IgD-negative memory B cell (primary cell): ENCODE data around the gene PPP4R3A. TPM values are rescaled to one million over a fixed set of nuclear protein-coding genes. Genes with fewer than 3 reads are reported as not detected.
"Not testable (repeated sequence)": the region's sequence is repeated elsewhere in the genome, so short reads cannot be mapped to it uniquely, and the experiment has no call there.

Source experiments
- H3K27ac Mint-ChIP-seq, 3 donors: one replicate each; pipeline ENCODE4 v1.8.0; 2020 to 2022; ENCODE audit warnings: mild to moderate bottlenecking in 3 of 3, mixed read lengths in 3 of 3, moderate library complexity in 1 of 3
- H3K27me3 Mint-ChIP-seq: one replicate; pipeline ENCODE4 v1.8.0; 2021; ENCODE audit warnings: mixed read lengths
- H3K36me3 Mint-ChIP-seq: one replicate; pipeline ENCODE4 v1.8.0; 2020; ENCODE audit warnings: mild to moderate bottlenecking, mixed read lengths
- H3K4me1 Mint-ChIP-seq, 3 donors: one replicate each; pipeline ENCODE4 v1.8.0; 2020 to 2022; ENCODE audit warnings: mixed read lengths in 3 of 3, mild to moderate bottlenecking in 1 of 3
- H3K4me3 Mint-ChIP-seq, 4 donors: one replicate each; pipeline ENCODE4 v1.8.0; 2020 to 2022; ENCODE audit warnings: mild to moderate bottlenecking in 4 of 4, mixed read lengths in 4 of 4, moderate library complexity in 3 of 4
- H3K9me3 Mint-ChIP-seq, 3 donors: one replicate each; pipeline ENCODE4 v1.8.0; 2020 to 2021; ENCODE audit warnings: mixed read lengths in 3 of 3, mild to moderate bottlenecking in 1 of 3
- polyA plus RNA-seq: library from polyadenylated mRNA; unstranded; fragments of 300-500 nt; fragmentation: Illumina TruSeq; gene quantifications from one replicate; pipeline ENCODE4 v1.2.3, GENCODE V29; 2021

Gene PPP4R3A
- polyA plus RNA-seq = 127 TPM

GRCh38 chr14:91510171-91511042 is at the start of gene PPP4R3A:
TSS of gene PPP4R3A (minus strand) at chr14:91510310. CDS start at chr14:91509647, 663 bp downstream.
- peaks cover 4% of the 10 kb centered on the region for H3K36me3 Mint-ChIP-seq
- peak within 1 kb of the TSS; percentile 99 to 100 (median 100) for H3K4me3 Mint-ChIP-seq
- no peaks in the 10 kb centered on the region for H3K27me3 Mint-ChIP-seq
- H3K27ac Mint-ChIP-seq = peak within 1 kb of the TSS; percentile 99 to 100 (median 100)
- no peaks in the 10 kb centered on the region for H3K9me3 Mint-ChIP-seq
- peaks cover 19 to 43% (median 22%) of the 10 kb centered on the region in 3 donors for H3K4me1 Mint-ChIP-seq

GRCh38 chr14:91555531-91555930 is 45.4 kb upstream of the PPP4R3A start:
- H3K27ac Mint-ChIP-seq = no peak overlapping the region
- peaks cover 0 to 1% (median 0%) of the 10 kb centered on the region in 3 donors for H3K4me1 Mint-ChIP-seq
- peaks cover 12% of the 10 kb centered on the region for H3K27me3 Mint-ChIP-seq
- no peak overlapping the region for H3K4me3 Mint-ChIP-seq
- H3K36me3 Mint-ChIP-seq = peaks cover 1% of the 10 kb centered on the region
- H3K9me3 Mint-ChIP-seq = peaks cover 0 to 6% (median 2%) of the 10 kb centered on the region in 3 donors

- no peak overlapping the region for H3K27ac Mint-ChIP-seq
- H3K27me3 Mint-ChIP-seq = peaks cover 11% of the 10 kb centered on the region
- peaks cover 0 to 1% (median 0%) of the 10 kb centered on the region in 3 donors for H3K4me1 Mint-ChIP-seq
- H3K4me3 Mint-ChIP-seq = no peak overlapping the region
- peaks cover 0 to 6% (median 2%) of the 10 kb centered on the region in 3 donors for H3K9me3 Mint-ChIP-seq
- H3K36me3 Mint-ChIP-seq = peaks cover 1% of the 10 kb centered on the region
Measured at GRCh38 chr14:91554535-91555332, 44.6 kb upstream of the PPP4R3A start.

- Mint-ChIP-seq H3K27me3 (peaks cover 10% of the 10 kb centered on the region), H3K9me3 (no peaks in the 10 kb centered on the region), H3K27ac (no peak overlapping the region), H3K4me1 (no peaks in the 10 kb centered on the region), H3K36me3 (peaks cover 1% of the 10 kb centered on the region), H3K4me3 (no peak overlapping the region)
Measured at GRCh38 chr14:91548108-91548507, 38.0 kb upstream of the PPP4R3A start.

GRCh38 chr14:91545946-91546716 is 36.0 kb upstream of the PPP4R3A start:
- Mint-ChIP-seq H3K27ac (no peak overlapping the region), H3K4me1 (no peaks in the 10 kb centered on the region), H3K9me3 (peaks cover 0 to 15% (median 13%) of the 10 kb centered on the region in 3 donors), H3K27me3 (peaks cover 3% of the 10 kb centered on the region), H3K4me3 (no peak overlapping the region), H3K36me3 (peaks cover 7% of the 10 kb centered on the region)

DNA sequence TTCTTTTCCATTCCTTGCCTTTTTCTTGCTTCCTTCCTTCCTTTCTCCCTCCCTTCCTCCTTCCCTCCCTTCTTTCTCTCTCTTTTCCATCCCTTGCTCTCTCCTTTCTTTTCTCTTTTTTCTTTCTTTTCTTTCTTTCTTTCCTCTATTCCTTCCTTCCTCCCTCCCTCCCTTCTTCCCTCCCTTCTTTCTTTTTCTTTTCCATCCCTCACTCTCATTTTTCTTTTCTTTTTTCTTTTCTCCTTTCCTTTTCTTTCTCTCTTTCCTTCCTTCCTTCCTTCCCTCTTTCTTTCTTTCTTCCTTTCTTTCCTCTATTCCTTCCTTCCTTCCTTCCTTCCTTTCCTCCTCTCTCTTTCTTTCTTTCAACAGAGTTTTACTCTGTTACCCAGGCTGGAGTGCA is 35.1 kb upstream of the PPP4R3A start:
- H3K4me3 Mint-ChIP-seq = no peak overlapping the region
- peaks cover 6 to 23% (median 19%) of the 10 kb centered on the region in 3 donors for H3K9me3 Mint-ChIP-seq
- H3K27ac Mint-ChIP-seq = no peak overlapping the region
- H3K4me1 Mint-ChIP-seq = no peaks in the 10 kb centered on the region
- peaks cover 5% of the 10 kb centered on the region for H3K36me3 Mint-ChIP-seq
- peaks cover 6% of the 10 kb centered on the region for H3K27me3 Mint-ChIP-seq

DNA sequence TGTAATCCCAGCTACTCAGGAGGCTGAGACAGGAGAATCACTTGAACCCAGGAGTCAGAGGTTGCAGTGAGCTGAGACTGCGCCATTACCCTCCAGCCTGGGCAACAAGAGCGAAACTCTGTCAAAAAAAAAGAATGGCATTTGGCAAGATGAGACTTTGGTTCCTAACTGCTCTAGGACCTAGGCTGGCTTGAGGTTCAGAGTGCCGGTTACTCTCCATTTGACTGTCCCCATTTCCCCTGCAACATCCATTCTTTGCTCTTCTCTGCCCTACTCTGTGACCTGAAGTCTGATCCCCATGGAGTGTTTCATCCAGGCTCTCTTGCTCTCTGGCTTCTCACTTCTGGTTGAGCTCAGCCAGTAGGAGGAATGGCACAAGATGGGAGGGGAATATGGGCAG is 26.2 kb upstream of the PPP4R3A start:
- H3K27me3 Mint-ChIP-seq = peaks cover 10% of the 10 kb centered on the region
- no peaks in the 10 kb centered on the region for H3K4me1 Mint-ChIP-seq
- peaks cover 4% of the 10 kb centered on the region for H3K36me3 Mint-ChIP-seq
- no peak overlapping the region for H3K4me3 Mint-ChIP-seq
- H3K9me3 Mint-ChIP-seq = peaks cover 12 to 29% (median 19%) of the 10 kb centered on the region in 3 donors
- no peak overlapping the region for H3K27ac Mint-ChIP-seq

DNA sequence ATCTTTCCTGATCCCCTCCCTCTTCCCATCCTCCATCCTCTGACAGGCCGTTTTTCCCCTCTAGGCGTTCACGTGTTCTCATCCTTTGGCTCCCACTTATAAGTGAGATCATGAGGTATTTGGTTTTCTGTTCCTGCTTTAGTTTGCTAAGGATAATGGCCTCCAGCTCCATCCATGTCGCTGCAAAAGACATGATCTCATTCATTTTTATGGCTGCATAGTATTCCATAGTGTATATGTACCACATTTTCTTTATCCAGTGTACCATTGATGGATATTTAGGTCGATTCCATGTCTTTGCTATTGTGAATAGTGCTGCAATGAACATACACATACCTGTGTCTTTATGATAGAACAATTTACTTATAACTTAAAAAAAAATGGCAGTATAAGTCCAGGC is 23.9 kb upstream of the PPP4R3A start:
- not testable (repeated sequence) for H3K4me1 Mint-ChIP-seq

DNA sequence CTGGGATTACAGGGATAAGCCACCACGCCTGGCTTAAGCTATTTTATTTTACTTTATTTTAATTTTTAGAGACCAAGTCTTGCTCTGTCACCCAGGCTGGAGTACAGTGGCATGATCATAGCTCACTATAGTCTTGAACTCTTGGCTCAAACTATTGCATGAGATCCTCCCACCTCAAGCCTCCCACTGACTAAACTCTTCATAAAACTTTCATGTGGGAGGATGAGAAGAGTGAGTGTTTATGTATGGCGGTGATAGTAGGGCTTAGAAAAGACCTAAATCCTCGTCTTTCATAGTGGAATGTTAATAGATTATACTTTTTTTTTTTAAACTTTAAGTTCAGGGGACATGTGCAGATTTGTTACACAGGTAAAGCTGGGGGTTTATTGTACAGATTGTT is 23.5 kb upstream of the PPP4R3A start:
- Mint-ChIP-seq H3K4me1 (no peaks in the 10 kb centered on the region), H3K4me3 (no peak overlapping the region), H3K36me3 (peaks cover 3% of the 10 kb centered on the region), H3K9me3 (peaks cover 2 to 8% (median 2%) of the 10 kb centered on the region in 3 donors), H3K27me3 (peaks cover 7% of the 10 kb centered on the region), H3K27ac (no peak overlapping the region)

More for the DNA sequence above, 23.9 kb upstream of the PPP4R3A start:
- not testable (repeated sequence) for H3K36me3 Mint-ChIP-seq, H3K27me3 Mint-ChIP-seq, H3K4me3 Mint-ChIP-seq, H3K27ac Mint-ChIP-seq
- peaks cover 2 to 12% (median 5%) of the 10 kb centered on the region in 3 donors for H3K9me3 Mint-ChIP-seq

- no peaks in the 10 kb centered on the region for H3K4me1 Mint-ChIP-seq
- no peaks in the 10 kb centered on the region for H3K27me3 Mint-ChIP-seq
- H3K36me3 Mint-ChIP-seq = no peaks in the 10 kb centered on the region
- H3K27ac Mint-ChIP-seq = peak overlapping the region in 1 of 3 donors; percentile 12
- peaks cover 0 to 6% (median 0%) of the 10 kb centered on the region in 3 donors for H3K9me3 Mint-ChIP-seq
- H3K4me3 Mint-ChIP-seq = no peak overlapping the region
Measured at GRCh38 chr14:91523972-91524371, 13.9 kb upstream of the PPP4R3A start.

GRCh38 chr14:91521061-91521640 is 11.0 kb upstream of the PPP4R3A start:
- H3K27me3 Mint-ChIP-seq = no peaks in the 10 kb centered on the region
- no peak overlapping the region for H3K27ac Mint-ChIP-seq
- H3K4me1 Mint-ChIP-seq = peaks cover 0 to 2% (median 0%) of the 10 kb centered on the region in 3 donors
- H3K9me3 Mint-ChIP-seq = peaks cover 0 to 6% (median 0%) of the 10 kb centered on the region in 3 donors
- no peaks in the 10 kb centered on the region for H3K36me3 Mint-ChIP-seq
- H3K4me3 Mint-ChIP-seq = no peak overlapping the region

- Mint-ChIP-seq H3K4me3 (no peak overlapping the region), H3K27ac (no peak overlapping the region), H3K4me1 (peaks cover 0 to 2% (median 0%) of the 10 kb centered on the region in 3 donors), H3K27me3 (no peaks in the 10 kb centered on the region), H3K36me3 (no peaks in the 10 kb centered on the region), H3K9me3 (peaks cover 0 to 6% (median 0%) of the 10 kb centered on the region in 3 donors)
Measured at GRCh38 chr14:91520138-91520537, 10.0 kb upstream of the PPP4R3A start.

DNA sequence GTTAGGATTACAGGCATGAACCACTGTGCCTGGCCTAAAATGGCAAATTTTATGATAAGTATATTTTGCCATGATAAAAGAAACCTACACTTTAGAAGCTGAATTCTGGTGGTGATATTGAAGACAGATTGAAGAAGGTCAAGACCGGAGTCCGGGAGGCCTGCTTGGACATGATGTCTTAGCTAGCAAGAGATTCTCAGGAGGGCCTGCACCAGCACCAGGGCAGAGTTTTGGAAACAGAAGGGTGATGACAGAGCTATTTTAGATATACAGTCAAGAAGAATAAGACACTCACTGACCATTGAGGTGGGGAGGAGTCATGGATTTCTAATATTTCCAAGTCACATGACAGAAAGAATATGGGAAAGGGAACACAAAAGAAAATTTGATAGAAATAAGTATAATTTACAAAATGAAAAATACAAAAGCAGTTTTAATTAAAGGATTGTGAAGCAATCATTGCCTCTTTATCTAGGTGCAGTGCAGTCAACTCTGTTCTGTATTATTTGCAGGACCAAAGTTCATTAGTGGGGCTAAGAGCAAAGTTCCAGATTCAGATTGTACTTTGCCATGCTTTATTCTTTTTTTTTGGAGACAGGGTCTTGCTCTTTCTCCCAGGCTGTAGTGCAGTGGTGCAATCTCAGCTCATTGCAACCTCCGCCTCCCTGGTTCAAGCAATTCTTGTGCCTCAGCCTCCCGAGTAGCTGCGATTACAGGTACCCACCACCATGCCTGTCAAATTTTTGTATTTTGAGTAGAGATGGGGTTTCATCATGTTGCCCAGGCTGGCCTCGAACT is 9.3 kb upstream of the PPP4R3A start:
- Mint-ChIP-seq H3K36me3 (no peaks in the 10 kb centered on the region), H3K4me1 (peaks cover 0 to 2% (median 0%) of the 10 kb centered on the region in 3 donors), H3K4me3 (no peak overlapping the region), H3K9me3 (peaks cover 0 to 6% (median 0%) of the 10 kb centered on the region in 3 donors), H3K27me3 (no peaks in the 10 kb centered on the region), H3K27ac (no peak overlapping the region)
